Esophagus muscularis mucosa (tissue), 3 donors: ENCODE measurements around the gene ULBP2.

Experiments used
- POLR2AphosphoS5 ChIP-seq, 2 donors: sonication (generic); formaldehyde crosslinking; IDR thresholded peaks; one replicate each; pipeline ENCODE4 v1.6.1; 2017; ENCODE audit warnings: antibody characterized with exemption in 2 of 2
- TF ChIP-seq, protein P1 (sequence below), 3 experiments: fragments of 200-600 bp in 2 of 3; fragments of 450-650 bp in 1 of 3; sonication (generic) in 2 of 3; IDR thresholded peaks; one replicate each; pipeline ENCODE4 v1.5.1; 2017 to 2019; ENCODE audit warnings: antibody characterized with exemption in 3 of 3, mild to moderate bottlenecking in 2 of 3, moderate library complexity in 1 of 3

DNA sequence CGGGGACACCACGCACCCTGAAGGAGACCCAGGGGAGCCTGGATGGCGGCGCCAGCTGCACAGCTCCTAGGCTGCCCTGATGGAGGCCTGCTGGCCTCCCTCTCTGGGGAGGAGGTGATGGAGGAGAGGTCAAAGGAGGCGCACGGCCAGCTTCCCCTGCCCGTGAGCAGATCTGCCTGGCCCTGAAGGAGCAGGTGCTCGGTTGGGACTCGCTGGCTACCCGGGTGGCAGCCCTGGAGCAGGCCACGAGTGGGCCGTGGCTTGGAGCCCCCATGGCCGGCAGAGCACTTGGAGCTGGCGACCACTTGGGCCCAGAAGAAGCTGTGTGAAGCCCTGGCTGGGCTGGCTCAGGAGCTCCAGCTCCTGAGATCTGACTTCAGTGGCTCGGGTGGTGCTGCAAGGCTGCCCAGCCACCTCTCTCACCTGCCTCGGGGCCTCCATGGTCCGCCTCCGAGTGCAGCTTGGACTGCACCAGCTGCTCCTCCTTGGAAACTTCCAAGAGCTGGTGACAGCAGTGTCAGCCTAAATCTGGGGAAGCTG, 36.4 kb upstream of the ULBP2 start:
- TF ChIP-seq, protein P1, sequence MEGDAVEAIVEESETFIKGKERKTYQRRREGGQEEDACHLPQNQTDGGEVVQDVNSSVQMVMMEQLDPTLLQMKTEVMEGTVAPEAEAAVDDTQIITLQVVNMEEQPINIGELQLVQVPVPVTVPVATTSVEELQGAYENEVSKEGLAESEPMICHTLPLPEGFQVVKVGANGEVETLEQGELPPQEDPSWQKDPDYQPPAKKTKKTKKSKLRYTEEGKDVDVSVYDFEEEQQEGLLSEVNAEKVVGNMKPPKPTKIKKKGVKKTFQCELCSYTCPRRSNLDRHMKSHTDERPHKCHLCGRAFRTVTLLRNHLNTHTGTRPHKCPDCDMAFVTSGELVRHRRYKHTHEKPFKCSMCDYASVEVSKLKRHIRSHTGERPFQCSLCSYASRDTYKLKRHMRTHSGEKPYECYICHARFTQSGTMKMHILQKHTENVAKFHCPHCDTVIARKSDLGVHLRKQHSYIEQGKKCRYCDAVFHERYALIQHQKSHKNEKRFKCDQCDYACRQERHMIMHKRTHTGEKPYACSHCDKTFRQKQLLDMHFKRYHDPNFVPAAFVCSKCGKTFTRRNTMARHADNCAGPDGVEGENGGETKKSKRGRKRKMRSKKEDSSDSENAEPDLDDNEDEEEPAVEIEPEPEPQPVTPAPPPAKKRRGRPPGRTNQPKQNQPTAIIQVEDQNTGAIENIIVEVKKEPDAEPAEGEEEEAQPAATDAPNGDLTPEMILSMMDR (IDR thresholded peaks at IDR 0.05) = no peak
- no peak for TF ChIP-seq POLR2AphosphoS5 (IDR thresholded peaks at IDR 0.05)
